ENCODE measurements around the gene PCDHGA7. TPM values are rescaled to one million over a fixed set of nuclear protein-coding genes. Genes with fewer than 3 reads are reported as not detected.
A peak's percentile ranks its signal among the peaks of the same experiment; 100 is the strongest.

Gene PCDHGA7
- total RNA-seq, 1 experiment from 2014 or later, result 0.83 TPM

- Mint-ChIP-seq H3K36me3 (ENCODE audit: insufficient read depth in 1 of 3, low read depth in 3 of 3) (peaks cover 14 to 60% (median 33%) of the 10 kb centered on the region in 3 experiments), H3K9me3 (peaks cover 56 to 59% of the 10 kb centered on the region in 2 experiments), H3K27ac (peak within 1 kb of the TSS in 2 of 3 experiments; percentile 56 to 57; a peak in 2 of 7 replicates), H3K4me3 (peak within 1 kb of the TSS in 1 of 2 experiments; percentile 72; a peak in 3 of 5 replicates), H3K27me3 (ENCODE audit: low read depth) (peaks cover 5% of the 10 kb centered on the region), H3K4me1 (peaks cover 6% of the 10 kb centered on the region in 2 experiments)
- peak; percentile 87 for DNase-seq
- Histone ChIP-seq H3K79me1 (ENCODE audit: insufficient read depth, low read depth, low read length, poor library complexity, severe bottlenecking) (no peaks in the 10 kb centered on the region), H2BK120ac (ENCODE audit: low read depth, low read length, poor library complexity, severe bottlenecking) (no peak within 1 kb of the TSS), H3T11ph (ENCODE audit: low read length) (no peak within 1 kb of the TSS), H3K9ac (ENCODE audit: extremely low read depth, insufficient read length, low read length) (no peak within 1 kb of the TSS), H3K79me2 (ENCODE audit: insufficient read depth, low read length) (no peaks in the 10 kb centered on the region), H3K27ac (ENCODE audit: insufficient read length, low read depth, low read length) (no peak within 1 kb of the TSS), H4K20me1 (ENCODE audit: control insufficient read depth, insufficient read depth, insufficient read length) (no peaks in the 10 kb centered on the region), H3K56ac (ENCODE audit: insufficient read length, low read depth, low read length) (no peak within 1 kb of the TSS), H3K23ac (ENCODE audit: insufficient read length, low read depth, low read length) (no peak within 1 kb of the TSS), H3K4me1 (ENCODE audit: insufficient read depth, low read length) (no peaks in the 10 kb centered on the region), H2BK15ac (ENCODE audit: low read depth, low read length) (no peak within 1 kb of the TSS), H3K18ac (ENCODE audit: insufficient read length, low read depth, low read length) (peak within 1 kb of the TSS; percentile 51), H3K23me2 (ENCODE audit: insufficient read length, low read depth, low read length, poor library complexity, severe bottlenecking) (peaks cover 4% of the 10 kb centered on the region), H2AK5ac (ENCODE audit: insufficient read length, low read length) (no peak within 1 kb of the TSS), H2BK5ac (ENCODE audit: insufficient read length, low read length) (no peak within 1 kb of the TSS), H3K9me3 (ENCODE audit: control insufficient read depth, low read depth, low read length) (peaks cover 16% of the 10 kb centered on the region), H4K8ac (replicated peaks; ENCODE audit: insufficient read length, low read depth, low read length) (no peak within 1 kb of the TSS), H4K91ac (ENCODE audit: insufficient read length, low read depth, low read length) (no peak within 1 kb of the TSS), H3K4me2 (ENCODE audit: insufficient read depth, insufficient read length, low read length) (peak within 1 kb of the TSS; percentile 32), H3K4ac (ENCODE audit: low read depth, low read length) (no peak within 1 kb of the TSS), H2BK20ac (ENCODE audit: low read depth, low read length, poor library complexity, severe bottlenecking) (no peak within 1 kb of the TSS), H3K14ac (ENCODE audit: insufficient read depth, low read length) (peak within 1 kb of the TSS; percentile 81; the same call in 1 of the 2 replicates), H3K27me3 (ENCODE audit: insufficient read depth, low read length) (no peaks in the 10 kb centered on the region), H2AFZ (ENCODE audit: low read length) (peak within 1 kb of the TSS; percentile 92), H2BK12ac (ENCODE audit: insufficient read length, low read depth, low read length) (no peak within 1 kb of the TSS), H4K5ac (ENCODE audit: insufficient read length, low read depth, low read length) (no peak within 1 kb of the TSS)
- 100% methylated on average over 6 of the region's 29 CpGs for WGBS (ENCODE audit: extremely low coverage, insufficient read length, low lambda C conversion rate)
- TF ChIP-seq, protein P1, sequence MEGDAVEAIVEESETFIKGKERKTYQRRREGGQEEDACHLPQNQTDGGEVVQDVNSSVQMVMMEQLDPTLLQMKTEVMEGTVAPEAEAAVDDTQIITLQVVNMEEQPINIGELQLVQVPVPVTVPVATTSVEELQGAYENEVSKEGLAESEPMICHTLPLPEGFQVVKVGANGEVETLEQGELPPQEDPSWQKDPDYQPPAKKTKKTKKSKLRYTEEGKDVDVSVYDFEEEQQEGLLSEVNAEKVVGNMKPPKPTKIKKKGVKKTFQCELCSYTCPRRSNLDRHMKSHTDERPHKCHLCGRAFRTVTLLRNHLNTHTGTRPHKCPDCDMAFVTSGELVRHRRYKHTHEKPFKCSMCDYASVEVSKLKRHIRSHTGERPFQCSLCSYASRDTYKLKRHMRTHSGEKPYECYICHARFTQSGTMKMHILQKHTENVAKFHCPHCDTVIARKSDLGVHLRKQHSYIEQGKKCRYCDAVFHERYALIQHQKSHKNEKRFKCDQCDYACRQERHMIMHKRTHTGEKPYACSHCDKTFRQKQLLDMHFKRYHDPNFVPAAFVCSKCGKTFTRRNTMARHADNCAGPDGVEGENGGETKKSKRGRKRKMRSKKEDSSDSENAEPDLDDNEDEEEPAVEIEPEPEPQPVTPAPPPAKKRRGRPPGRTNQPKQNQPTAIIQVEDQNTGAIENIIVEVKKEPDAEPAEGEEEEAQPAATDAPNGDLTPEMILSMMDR (conservative IDR thresholded peaks at IDR 0.05), result peak; percentile 83
These were observed 32.5 kb upstream of the PCDHGA7 start, which contains the start of gene PCDHGB1 for GRCh38 chr5:141349917-141350619. Gene PCDHGB1 (plus strand): TSS chr5:141350099. CDS start chr5:141350261, 162 bp downstream.
